A673 (cell line): ENCODE data around the gene GNG5.

ENCODE experiments used
- CTCF ChIP-seq: fragments of 300-800, 200-600 bp; sonication (generic); conservative IDR thresholded peaks from 2 replicates; pipeline ENCODE4 v1.5.1; 2017; ENCODE audit warnings: low read depth, mild to moderate bottlenecking, antibody characterized with exemption, low read length, moderate library complexity, mixed read lengths
- EZH2 ChIP-seq: fragments of 200-600 bp; sonication (generic); IDR thresholded peaks from 2 replicates; pipeline ENCODE4 v1.6.1; 2017; ENCODE audit warnings: borderline replicate concordance, low read depth, mild to moderate bottlenecking, mixed read lengths, antibody characterized with exemption, low read length; ENCODE audit not compliant: poor library complexity, severe bottlenecking

- TF ChIP-seq CTCF (no peak), EZH2 (no peak)
Measured at GRCh38 chr1:84481317-84481716, 25.1 kb downstream of the GNG5 start.
